NCI-H460 (cell line): ENCODE data around the gene KANK3. TPM values are rescaled to one million over a fixed set of nuclear protein-coding genes. Genes with fewer than 3 reads are reported as not detected.
"Not testable (repeated sequence)": the region's sequence is repeated elsewhere in the genome, so short reads cannot be mapped to it uniquely, and the experiment has no call there.

Source experiments
- DNase-seq: peaks from one replicate; pipeline ENCODE4 v3.0.0-alpha.2; 2016; ENCODE audit warnings: low read depth; ENCODE audit errors: extremely low read depth
- total RNA-seq: library from RNA; depleted of rRNA; stranded (reverse); fragments of >200 nt; shearing (Covaris generic); gene quantifications from 2 replicates; pipeline ENCODE4 v1.2.3, GENCODE V29; 2014

The KANK3 gene
- total RNA-seq, 1 experiment from 2014 or later = 1.6 TPM

GRCh38 chr19:8371011-8371804 is 28.1 kb upstream of the KANK3 start:
- DNase-seq = no peak

GRCh38 chr19:8370176-8371010 is 27.3 kb upstream of the KANK3 start:
- DNase-seq = no peak

- DNase-seq = no peak
Observed at GRCh38 chr19:8367327-8368001, 24.4 kb upstream of the KANK3 start.

GRCh38 chr19:8366961-8367326 is 23.9 kb upstream of the KANK3 start:
- no peak for DNase-seq

- no peak for DNase-seq
Observed at GRCh38 chr19:8366121-8366581, 23.1 kb upstream of the KANK3 start.

- peak; percentile 64 for DNase-seq
Observed at GRCh38 chr19:8363803-8364771, 21.0 kb upstream of the KANK3 start, which contains the start of gene ANGPTL4. TSS of gene ANGPTL4 (plus strand) at chr19:8364155. CDS start at chr19:8364322, 167 bp downstream.

- peak; percentile 97 for DNase-seq
Observed at GRCh38 chr19:8361921-8362793, 19.1 kb upstream of the KANK3 start.

- no peak for DNase-seq
Observed at GRCh38 chr19:8360196-8360595, 17.1 kb upstream of the KANK3 start.

- no peak for DNase-seq
Observed at GRCh38 chr19:8358948-8359347, 15.9 kb upstream of the KANK3 start.

GRCh38 chr19:8357007-8357521 is 14.0 kb upstream of the KANK3 start:
- DNase-seq = no peak

GRCh38 chr19:8355631-8356402 is 12.8 kb upstream of the KANK3 start:
- peak; percentile 64 for DNase-seq

GRCh38 chr19:8352845-8353244 is 9.8 kb upstream of the KANK3 start:
- not testable (repeated sequence) for DNase-seq

GRCh38 chr19:8352134-8352827 is 9.2 kb upstream of the KANK3 start:
- DNase-seq = no peak

GRCh38 chr19:8349629-8350372 is 6.7 kb upstream of the KANK3 start:
- not testable (repeated sequence) for DNase-seq

GRCh38 chr19:8343483-8343844 is 402 bp upstream of the KANK3 start:
- DNase-seq = no peak

GRCh38 chr19:8342316-8342683 is 762 bp downstream of the KANK3 start:
- no peak for DNase-seq

- not testable (repeated sequence) for DNase-seq
Observed at GRCh38 chr19:8341504-8341903, 1.6 kb downstream of the KANK3 start.
